Measurements from ENCODE around the gene LINGO3.
A peak's percentile ranks its signal among the peaks of the same experiment; 100 is the strongest.
"Not testable (repeated sequence)": the region's sequence is repeated elsewhere in the genome, so short reads cannot be mapped to it uniquely, and the experiment has no call there.

The LINGO3 gene

GRCh38 chr19:2281265-2282061, 26.5 kb downstream of the LINGO3 start:
- DNase-seq (ENCODE audit: low read depth), result not testable (repeated sequence)

DNA sequence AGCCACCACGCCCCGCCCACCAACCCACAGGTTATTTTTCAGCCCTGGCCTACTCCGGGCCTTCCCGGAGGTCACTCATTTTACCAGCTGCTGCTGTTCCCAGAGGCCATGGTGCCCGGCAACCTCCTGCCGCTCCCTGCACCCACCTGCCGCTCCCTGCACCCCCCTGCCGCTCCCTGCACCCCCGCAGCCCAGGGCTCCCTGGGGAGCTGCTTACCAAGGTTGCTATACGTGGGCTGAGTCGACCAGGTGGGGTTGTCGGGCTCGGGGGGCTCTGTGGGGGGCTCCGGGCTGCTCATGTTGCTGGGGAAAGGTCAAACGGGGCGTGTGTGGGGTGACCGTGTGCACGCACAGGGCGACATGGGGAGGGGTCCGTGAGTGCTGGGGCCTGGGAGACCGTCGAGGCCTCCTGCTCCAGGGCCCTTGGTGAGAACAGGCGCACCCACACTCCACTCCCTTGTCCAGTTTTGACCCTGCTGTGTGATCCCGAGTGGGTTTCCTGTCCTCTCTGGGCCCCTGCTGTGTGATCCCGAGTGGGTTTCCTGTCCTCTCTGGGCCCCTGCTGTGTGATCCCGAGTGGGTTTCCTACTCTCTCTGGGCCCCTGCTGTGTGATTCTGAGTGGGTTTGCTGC, 27.2 kb downstream of the LINGO3 start:
- DNase-seq (ENCODE audit: low read depth), result no peak

- DNase-seq (ENCODE audit: low read depth), result no peak
Observed at GRCh38 chr19:2278459-2279158, 29.3 kb downstream of the LINGO3 start.

DNA sequence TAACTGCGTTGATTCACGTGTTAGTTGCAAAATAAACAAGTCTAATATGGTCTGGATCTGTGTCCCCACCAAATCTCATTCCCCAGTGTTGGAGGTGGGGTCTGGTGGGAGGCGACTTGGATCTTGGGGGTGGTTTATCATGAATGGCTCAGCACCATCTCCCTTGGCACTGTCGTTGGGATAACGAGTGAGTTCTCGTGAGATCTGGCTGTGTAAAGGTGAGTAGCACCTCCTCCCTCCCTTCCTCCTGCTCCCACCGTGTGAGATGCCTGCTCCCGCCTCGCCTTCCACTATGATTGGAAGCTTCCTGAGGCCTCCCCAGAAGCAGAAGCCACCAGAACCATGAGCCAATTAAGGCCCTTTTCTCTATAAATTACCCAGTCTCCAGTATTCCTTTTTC, 30.8 kb downstream of the LINGO3 start:
- DNase-seq (ENCODE audit: low read depth), result no peak

DNA sequence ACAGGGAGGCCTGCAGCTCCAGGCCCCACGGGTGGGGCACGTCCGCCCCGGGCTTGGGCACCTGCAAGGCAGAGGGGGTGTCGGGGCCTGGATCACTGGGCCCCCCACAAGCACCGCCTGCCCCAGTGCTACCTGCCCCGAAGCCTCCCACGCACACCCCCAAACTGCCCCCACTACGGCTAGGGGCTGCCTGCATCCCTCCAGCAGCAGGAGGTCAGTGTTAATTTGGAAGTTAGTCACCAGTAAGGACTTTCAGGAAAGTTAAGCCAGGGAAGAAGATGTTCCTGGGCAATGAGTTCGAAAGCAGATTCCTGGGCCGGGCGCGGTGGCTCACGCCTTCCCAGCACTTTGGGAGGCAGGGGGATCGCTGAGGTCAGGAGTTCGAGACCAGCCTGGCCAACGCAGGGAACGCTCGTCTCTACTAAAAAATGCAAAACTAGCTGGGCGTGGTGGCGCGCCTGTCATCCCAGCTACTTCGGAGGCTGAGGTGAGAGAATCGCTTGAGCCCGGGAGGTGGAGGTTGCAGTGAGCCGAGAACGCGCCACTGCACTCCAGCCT, 31.4 kb downstream of the LINGO3 start:
- no peak for DNase-seq (ENCODE audit: low read depth)

DNA sequence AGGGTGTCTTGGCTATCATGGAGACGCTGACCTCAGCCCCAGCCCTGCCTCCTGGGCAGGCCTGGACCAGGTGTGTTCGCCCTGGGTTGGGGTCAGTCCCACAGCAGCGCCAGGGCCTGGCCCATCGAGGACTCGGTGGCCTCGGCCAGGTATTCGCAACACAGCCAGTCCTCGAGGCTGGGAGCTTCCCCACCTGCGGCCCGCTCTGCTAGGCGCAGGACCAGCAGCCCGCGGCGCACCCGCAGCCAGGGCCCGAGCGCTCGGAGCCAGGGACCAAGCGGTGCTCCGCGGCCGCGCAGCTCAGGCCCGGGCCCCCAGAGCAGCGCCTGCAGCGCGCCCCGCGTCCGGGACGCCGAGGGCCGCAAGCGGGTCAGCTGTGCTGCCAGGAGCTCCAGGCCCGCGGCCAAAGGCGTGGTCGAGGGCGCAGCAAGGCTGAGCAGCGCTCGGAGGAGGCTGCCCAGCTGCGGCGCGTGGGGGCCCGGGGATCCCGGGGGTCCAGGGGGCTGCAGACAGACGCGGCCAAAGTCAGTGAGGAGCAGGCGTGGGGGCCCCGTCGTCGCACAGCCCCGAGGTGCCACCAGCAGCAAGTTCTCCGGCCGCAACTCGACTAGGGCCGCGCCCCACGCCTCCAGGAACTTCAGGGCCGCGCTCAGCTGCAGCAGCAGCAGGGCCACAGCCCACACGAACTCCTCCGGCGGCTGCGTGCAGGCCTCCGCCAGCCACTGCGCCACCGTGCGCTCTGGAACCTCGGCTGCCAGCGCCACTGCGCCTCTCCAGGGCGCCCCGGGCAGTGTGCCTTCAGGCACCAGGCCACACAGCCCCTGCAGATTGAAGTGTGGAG, 32.1 kb downstream of the LINGO3 start:
- DNase-seq (ENCODE audit: low read depth), result no peak

DNA sequence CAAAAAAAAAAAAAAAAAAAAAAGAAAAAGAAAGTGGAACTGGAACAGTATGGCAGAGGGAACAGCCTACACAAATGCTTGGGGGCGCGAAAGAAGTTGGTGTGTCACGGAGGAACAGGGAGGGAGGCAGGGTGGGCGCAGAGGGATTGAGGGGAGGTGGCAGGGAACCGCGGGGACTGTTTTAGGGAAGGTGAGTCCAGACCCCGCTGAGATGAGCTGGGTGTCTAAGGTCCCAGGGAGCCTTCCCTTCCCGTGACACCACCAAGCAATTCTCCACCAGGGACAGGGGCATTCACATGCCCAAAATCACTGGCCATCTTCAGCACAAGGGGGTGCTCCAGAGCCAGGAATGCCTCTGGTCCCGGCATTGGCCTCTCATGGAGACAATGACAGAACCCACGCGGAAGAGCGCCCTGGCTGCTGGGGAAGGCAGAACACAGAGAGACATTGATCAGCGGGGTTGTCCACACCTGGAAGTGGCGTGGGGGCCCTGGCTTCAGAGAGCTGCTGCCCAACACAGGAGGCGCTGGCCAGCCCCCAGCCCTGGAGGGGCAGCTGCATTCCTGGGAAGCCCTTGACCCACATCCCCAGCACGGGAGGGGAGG, 32.9 kb downstream of the LINGO3 start:
- no peak for DNase-seq (ENCODE audit: low read depth)

GRCh38 chr19:2274185-2274711, 33.7 kb downstream of the LINGO3 start:
- no peak for DNase-seq (ENCODE audit: low read depth)

DNA sequence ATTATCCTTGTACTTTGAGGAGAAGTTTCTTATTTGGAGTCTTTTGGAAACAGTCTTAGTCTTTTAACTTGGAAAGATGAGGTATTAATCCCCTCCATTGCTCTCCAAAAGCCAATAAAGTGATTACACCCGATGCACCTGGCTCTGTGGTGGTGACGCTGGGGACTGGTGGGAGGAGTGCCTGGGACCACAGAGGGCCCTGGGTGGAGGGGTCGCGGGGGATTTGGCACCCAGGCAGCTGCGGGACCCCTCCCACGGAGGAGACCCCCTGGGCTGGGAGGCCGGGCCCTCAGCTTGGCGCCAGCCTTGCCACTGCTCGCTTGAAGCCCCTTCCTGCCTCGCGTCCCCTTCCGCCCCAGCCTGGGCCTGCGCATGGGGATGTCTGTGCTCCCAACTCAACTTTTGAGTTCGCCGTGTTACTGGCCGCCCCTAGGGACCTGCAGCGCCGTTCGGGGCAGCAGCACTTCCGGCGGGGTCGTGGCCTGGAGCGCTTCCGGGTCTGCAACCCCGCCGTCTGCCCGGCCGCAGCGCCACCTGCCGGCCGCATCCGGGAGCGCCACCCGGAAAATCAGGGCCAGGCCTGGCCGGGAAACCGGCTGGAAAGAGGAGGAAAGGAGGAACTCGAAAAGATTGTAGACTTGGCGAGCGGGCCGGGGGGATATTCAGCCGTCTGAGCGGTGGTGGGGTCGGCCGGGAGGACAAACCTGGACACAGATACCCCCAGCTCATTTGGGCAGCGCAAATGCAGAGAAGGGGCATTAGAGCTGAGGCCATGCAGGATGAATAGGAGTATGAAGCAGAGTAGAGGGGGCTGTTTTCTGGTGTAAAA, 34.4 kb downstream of the LINGO3 start:
- peak; percentile 69 for DNase-seq (ENCODE audit: low read depth)

- DNase-seq (ENCODE audit: low read depth), result no peak
Observed at GRCh38 chr19:2271234-2272103, 36.5 kb downstream of the LINGO3 start.

DNA sequence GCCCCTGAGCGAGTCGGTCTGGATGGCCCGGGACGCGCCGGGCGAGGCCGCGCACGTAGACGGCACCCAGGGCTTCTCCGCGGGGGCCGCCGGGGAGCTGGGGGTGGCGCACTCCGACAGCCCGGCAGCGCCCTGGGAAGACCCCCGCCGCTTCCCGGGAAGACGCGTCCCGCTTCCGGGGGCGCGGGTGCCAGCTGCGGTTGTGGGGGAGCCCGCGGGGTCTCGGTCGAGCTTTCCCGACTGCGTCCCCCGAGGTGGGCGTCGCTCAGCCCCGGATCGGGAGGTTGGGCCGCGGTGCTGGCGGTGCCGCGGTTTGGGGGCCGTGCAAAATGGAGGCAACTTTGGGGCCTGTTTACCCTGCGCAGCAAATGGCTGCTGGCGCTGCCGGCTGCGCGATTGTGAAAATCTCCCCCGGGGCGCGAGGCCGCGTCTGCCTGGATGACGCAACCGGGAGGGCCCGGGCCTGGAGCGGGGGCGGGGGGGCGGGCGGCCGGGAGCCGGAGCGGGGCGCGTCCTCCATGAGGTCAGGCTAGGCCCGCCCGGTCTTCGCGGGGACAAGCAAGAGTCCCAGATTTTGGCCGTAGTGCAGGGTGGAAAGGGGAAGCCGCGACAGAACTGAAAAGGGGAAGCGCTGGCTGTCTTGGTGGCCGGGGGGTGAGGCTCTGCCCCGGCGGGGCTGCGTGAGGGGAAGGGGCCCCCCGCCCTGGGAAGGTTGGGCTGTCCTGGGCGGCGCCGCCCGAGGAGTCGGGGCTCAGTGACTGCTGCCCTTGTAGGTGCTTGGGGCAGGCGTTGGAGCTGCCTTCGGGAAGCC, 37.3 kb downstream of the LINGO3 start:
- DNase-seq (ENCODE audit: low read depth), result peak; percentile 58

DNA sequence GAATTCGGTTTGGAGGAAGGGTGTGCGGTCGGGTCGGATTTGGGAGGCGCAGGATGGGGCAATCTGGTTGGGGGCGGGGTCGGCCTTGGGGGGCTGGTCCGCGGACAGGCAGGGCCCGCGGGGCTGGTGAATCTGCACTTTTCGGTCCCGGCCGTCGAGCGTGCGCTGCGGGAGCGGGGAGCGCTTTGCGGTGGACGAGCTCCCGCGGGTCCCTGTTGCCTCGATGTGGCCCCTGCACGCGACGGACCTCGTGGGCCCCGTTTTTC, 37.9 kb downstream of the LINGO3 start:
- no peak for DNase-seq (ENCODE audit: low read depth)

- DNase-seq (ENCODE audit: low read depth), result peak; percentile 98
Observed at GRCh38 chr19:2269244-2270156, 38.5 kb downstream of the LINGO3 start.

- no peak for DNase-seq (ENCODE audit: low read depth)
Observed at GRCh38 chr19:2268861-2269243, 39.1 kb downstream of the LINGO3 start.

DNA sequence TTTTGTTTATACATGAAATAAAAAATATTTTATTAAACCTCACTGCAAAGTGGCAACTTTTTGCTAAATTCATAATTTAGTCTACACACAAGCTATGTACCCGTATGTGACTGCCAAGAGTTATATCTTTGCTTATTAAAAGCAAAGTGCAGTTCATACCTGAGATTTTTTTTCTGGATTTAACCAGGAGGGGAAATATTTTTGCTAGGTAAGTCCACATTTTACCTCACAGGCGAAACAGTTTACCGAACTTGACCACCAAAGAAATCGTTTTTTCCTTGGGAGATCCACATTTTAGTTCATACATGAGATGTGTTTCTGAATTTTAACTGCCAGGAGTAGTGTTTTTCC, 39.5 kb downstream of the LINGO3 start:
- DNase-seq (ENCODE audit: low read depth), result no peak

GRCh38 chr19:2266183-2266993, 41.6 kb downstream of the LINGO3 start:
- DNase-seq (ENCODE audit: low read depth), result no peak

Data from stimulated activated CD8-positive, alpha-beta memory T cell treated with anti-CD3 and anti-CD28 coated beads, Interleukin-4, amount 100 ng/mL, for 24 hours (primary cell).